Tibial artery (tissue), 4 donors: ENCODE measurements around the gene SENP6.

ENCODE experiments used
- DNase-seq, 2 donors: peaks; one replicate each; pipeline ENCODE4 v3.0.0-alpha.2; 2019
- H3K27ac ChIP-seq, 2 donors: fragments of 200-600 bp; sonication (generic) in 1 of 2; 1 replicate in 1 of 2; 2 replicates in 1 of 2; pipeline ENCODE4 v1.5.1; 2018 to 2019; ENCODE audit warnings: mild to moderate bottlenecking in 1 of 2
- H3K27me3 ChIP-seq, 2 donors: fragments of 200-600 bp; sonication (generic) in 1 of 2; one replicate each; pipeline versions ENCODE4 v1.5.1 to v1.6.0; 2016 to 2019
- H3K36me3 ChIP-seq, 3 donors: fragments of 200-600 bp; sonication (generic) in 2 of 3; one replicate each; pipeline ENCODE4 v1.5.1; 2016 to 2019; ENCODE audit warnings: mild to moderate bottlenecking in 2 of 3
- H3K4me1 ChIP-seq, 4 donors: fragments of 200-600 bp; sonication (generic) in 2 of 4; 1 replicate in 3 of 4; 2 replicates in 1 of 4; pipeline ENCODE4 v1.5.1; 2016 to 2019
- H3K4me3 ChIP-seq, 2 donors: fragments of 200-600 bp; sonication (generic) in 1 of 2; 1 replicate in 1 of 2; 2 replicates in 1 of 2; pipeline ENCODE4 v1.5.1; 2018 to 2019; ENCODE audit warnings: mild to moderate bottlenecking in 2 of 2
- H3K9me3 ChIP-seq, 3 donors: fragments of 200-600 bp; sonication (generic) in 1 of 3; one replicate each; pipeline ENCODE4 v1.5.1; 2016 to 2019
- intact Hi-C: fragments of 100-400 bp; cut with DNase I; formaldehyde crosslinking; loops from one replicate; pipeline ENCODE4 v1.15.0; 2023; ENCODE audit warnings: low total_unique reads
- TF ChIP-seq, protein P1 (sequence below), 2 experiments: fragments of 200-600 bp in 1 of 2; fragments of 450-650 bp in 1 of 2; IDR thresholded peaks; one replicate each; pipeline ENCODE4 v1.5.1; 2017 to 2019; ENCODE audit warnings: antibody characterized with exemption in 2 of 2, mild to moderate bottlenecking in 1 of 2, moderate library complexity in 1 of 2

SENP6 gene, protein sequence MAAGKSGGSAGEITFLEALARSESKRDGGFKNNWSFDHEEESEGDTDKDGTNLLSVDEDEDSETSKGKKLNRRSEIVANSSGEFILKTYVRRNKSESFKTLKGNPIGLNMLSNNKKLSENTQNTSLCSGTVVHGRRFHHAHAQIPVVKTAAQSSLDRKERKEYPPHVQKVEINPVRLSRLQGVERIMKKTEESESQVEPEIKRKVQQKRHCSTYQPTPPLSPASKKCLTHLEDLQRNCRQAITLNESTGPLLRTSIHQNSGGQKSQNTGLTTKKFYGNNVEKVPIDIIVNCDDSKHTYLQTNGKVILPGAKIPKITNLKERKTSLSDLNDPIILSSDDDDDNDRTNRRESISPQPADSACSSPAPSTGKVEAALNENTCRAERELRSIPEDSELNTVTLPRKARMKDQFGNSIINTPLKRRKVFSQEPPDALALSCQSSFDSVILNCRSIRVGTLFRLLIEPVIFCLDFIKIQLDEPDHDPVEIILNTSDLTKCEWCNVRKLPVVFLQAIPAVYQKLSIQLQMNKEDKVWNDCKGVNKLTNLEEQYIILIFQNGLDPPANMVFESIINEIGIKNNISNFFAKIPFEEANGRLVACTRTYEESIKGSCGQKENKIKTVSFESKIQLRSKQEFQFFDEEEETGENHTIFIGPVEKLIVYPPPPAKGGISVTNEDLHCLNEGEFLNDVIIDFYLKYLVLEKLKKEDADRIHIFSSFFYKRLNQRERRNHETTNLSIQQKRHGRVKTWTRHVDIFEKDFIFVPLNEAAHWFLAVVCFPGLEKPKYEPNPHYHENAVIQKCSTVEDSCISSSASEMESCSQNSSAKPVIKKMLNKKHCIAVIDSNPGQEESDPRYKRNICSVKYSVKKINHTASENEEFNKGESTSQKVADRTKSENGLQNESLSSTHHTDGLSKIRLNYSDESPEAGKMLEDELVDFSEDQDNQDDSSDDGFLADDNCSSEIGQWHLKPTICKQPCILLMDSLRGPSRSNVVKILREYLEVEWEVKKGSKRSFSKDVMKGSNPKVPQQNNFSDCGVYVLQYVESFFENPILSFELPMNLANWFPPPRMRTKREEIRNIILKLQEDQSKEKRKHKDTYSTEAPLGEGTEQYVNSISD

DNA sequence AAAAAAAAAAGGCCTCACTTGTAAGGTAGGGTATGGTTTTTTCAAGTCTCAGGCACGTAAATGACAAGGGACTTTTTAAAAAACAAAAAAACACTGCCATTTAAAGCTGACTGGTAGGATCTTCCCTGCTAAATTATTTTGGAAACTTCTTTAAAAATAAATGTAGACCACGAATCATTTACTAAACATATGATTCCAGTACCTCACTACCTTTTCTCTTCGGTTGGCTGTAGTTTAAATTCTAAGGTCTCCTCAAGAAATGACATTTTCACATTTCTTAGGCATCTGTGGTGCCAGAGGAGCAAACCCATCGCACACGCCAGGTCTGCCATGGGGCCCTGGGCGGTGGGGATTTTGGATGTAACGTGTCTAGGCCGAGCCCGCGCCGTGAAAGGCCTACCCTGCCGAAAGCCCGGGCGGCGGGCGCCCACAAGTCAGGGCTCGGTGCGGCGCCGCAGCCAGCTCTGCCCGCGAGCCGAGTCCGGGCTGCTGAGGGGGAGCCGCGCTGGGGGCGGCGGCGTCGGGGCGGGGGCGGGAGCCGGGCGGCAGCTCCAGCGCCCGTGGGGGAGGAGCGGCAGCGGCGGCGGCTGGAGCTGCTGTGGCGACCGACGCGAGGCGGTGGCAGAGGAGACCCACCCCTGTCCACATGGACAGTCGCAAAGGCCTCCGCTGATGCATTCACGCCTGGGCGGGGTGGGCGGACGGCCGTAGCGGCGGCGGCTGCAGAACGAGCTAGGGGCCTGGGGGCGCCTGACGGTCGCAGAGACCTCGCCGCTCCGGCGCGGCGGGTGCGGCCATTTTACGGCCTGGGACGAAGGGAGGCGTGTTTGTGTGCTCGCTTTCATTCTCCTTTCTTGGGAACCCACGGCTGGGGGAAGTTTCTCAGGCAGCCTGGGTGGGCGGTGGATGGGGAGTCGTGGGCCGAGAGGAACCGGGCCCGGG lies at the start of gene SENP6:
Gene SENP6 (plus strand): TSS at position 577 of the 942 bp plus-strand sequence. CDS start 645 bp downstream, outside the sequence.
- peak within 1 kb of the TSS; percentile 86 to 89 for H3K4me3 ChIP-seq
- peak within 1 kb of the TSS; percentile 97 to 99 for H3K27ac ChIP-seq
- no peaks in the 10 kb centered on the region for H3K27me3 ChIP-seq
- intact Hi-C loops = loop anchor here (10.0 kb wide), 1 partner anchor 107 kb away; the partner anchor contains the start of gene FILIP1
- no peaks in the 10 kb centered on the region for H3K9me3 ChIP-seq
- DNase-seq = peak; percentile 75 to 90
- no peaks in the 10 kb centered on the region for H3K36me3 ChIP-seq
- H3K4me1 ChIP-seq = peaks cover 0 to 73% (median 22%) of the 10 kb centered on the region in 4 donors
- TF ChIP-seq, protein P1, sequence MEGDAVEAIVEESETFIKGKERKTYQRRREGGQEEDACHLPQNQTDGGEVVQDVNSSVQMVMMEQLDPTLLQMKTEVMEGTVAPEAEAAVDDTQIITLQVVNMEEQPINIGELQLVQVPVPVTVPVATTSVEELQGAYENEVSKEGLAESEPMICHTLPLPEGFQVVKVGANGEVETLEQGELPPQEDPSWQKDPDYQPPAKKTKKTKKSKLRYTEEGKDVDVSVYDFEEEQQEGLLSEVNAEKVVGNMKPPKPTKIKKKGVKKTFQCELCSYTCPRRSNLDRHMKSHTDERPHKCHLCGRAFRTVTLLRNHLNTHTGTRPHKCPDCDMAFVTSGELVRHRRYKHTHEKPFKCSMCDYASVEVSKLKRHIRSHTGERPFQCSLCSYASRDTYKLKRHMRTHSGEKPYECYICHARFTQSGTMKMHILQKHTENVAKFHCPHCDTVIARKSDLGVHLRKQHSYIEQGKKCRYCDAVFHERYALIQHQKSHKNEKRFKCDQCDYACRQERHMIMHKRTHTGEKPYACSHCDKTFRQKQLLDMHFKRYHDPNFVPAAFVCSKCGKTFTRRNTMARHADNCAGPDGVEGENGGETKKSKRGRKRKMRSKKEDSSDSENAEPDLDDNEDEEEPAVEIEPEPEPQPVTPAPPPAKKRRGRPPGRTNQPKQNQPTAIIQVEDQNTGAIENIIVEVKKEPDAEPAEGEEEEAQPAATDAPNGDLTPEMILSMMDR (IDR thresholded peaks at IDR 0.05) = no peak

DNA sequence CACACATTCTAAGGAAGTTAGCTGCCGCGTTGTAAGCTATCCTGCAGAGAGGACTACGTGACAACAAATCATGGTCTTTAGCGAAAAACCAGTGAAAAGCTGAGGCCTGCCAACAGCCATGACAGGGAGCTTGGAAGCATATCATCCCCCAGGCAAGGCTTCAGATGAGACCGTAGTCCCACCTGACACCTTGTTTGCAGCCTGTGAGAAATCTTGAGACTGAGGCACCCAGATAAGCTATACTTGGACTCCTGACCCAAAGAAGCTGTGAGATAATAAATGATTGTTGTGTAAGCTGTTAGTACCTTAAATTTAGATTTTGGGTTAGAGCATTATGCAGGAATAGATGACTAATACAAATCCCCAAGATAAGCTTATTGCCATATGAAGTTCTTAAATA lies 45.4 kb upstream of the SENP6 start:
- Histone ChIP-seq H3K36me3 (no peaks in the 10 kb centered on the region), H3K4me1 (no peaks in the 10 kb centered on the region), H3K4me3 (no peak overlapping the region), H3K27me3 (no peaks in the 10 kb centered on the region), H3K27ac (no peak overlapping the region), H3K9me3 (no peaks in the 10 kb centered on the region)
- intact Hi-C loops = no loop called here
- TF ChIP-seq, protein P1 (IDR thresholded peaks at IDR 0.05) = no peak
- DNase-seq = no peak

DNA sequence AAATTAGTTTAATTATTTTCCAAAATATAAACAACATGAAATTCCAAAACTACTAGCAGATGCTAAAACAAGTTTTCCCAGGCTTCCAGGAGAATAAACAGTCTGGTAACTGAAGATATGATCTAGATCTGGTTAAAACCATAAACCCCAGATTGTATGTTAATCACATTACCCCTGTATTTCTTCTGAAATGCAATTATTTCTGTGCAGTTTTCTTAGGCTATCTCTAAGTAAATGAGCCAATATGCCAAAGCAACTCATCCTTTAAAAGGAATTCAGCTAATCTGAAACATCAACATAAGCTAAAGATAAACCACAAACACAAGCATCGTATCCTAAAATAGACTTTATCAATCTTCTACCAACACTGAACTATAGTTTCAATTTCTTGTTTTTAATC lies 44.6 kb upstream of the SENP6 start:
- intact Hi-C loops = no loop called here
- Histone ChIP-seq H3K4me3 (no peak overlapping the region), H3K27me3 (no peaks in the 10 kb centered on the region), H3K36me3 (no peaks in the 10 kb centered on the region), H3K27ac (no peak overlapping the region), H3K4me1 (no peaks in the 10 kb centered on the region), H3K9me3 (no peaks in the 10 kb centered on the region)
- TF ChIP-seq, protein P1 (IDR thresholded peaks at IDR 0.05) = no peak
- DNase-seq = no peak

DNA sequence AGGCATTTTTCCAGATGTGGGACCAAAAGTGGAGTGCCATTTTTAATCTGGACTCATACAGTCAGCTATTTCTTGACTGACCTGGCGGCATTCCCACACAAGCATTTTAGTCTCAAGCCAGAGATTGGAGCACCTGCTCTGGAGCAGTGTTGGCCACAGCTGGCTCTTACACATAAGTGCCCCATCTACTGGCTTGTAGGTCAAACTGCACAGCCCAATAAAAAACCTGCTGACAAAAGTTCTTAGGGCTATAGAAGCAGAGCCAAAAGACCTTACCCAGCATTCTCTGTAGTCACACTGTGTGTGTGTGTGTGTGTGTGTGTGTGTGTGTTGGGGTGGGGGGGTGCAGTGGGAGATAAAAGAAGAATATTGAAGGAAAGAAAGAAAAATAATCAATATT lies 38.6 kb upstream of the SENP6 start:
- no peak for DNase-seq
- Histone ChIP-seq H3K4me1 (no peaks in the 10 kb centered on the region), H3K9me3 (peaks cover 0 to 6% (median 0%) of the 10 kb centered on the region in 3 donors), H3K27ac (no peak overlapping the region), H3K36me3 (no peaks in the 10 kb centered on the region), H3K27me3 (no peaks in the 10 kb centered on the region), H3K4me3 (no peak overlapping the region)
- TF ChIP-seq, protein P1 (IDR thresholded peaks at IDR 0.05) = no peak
- intact Hi-C loops = no loop called here
